OCI-LY1 (cell line): ENCODE measurements around the gene RGPD8.
"Not testable (repeated sequence)": the region's sequence is repeated elsewhere in the genome, so short reads cannot be mapped to it uniquely, and the experiment has no call there.

Source experiments
- H2AFZ ChIP-seq: fragments of 200-600 bp; sonication (generic), shearing (Covaris generic); 2 replicates; pipeline ENCODE4 v1.6.0; 2014; ENCODE audit warnings: antibody characterized with exemption, mild to moderate bottlenecking, low read length
- H3F3A ChIP-seq: fragments of 200-600 bp; sonication (generic), shearing (Covaris generic); 2 replicates; pipeline ENCODE4 v1.6.0; 2014; ENCODE audit warnings: mild to moderate bottlenecking, antibody characterized with exemption, low read length, moderate library complexity; ENCODE audit not compliant: insufficient read depth
- H3K27ac ChIP-seq: fragments of 200-600 bp; sonication (generic); 2 replicates; pipeline ENCODE4 v1.5.1; 2014; ENCODE audit warnings: low read length, mixed run types, mild to moderate bottlenecking, low read depth; ENCODE audit not compliant: poor library complexity, severe bottlenecking
- H3K27me3 ChIP-seq: fragments of 200-600 bp; sonication (generic); 2 replicates; pipeline ENCODE4 v1.6.0; 2014; ENCODE audit warnings: antibody characterized with exemption, mild to moderate bottlenecking, low read length, moderate library complexity; ENCODE audit not compliant: insufficient read depth
- H3K36me3 ChIP-seq: fragments of 200-600 bp; sonication (generic); 2 replicates; pipeline ENCODE4 v1.6.1; 2014; ENCODE audit warnings: mild to moderate bottlenecking, antibody characterized with exemption, low read length, moderate library complexity, mixed read lengths; ENCODE audit not compliant: insufficient read depth
- H3K4me1 ChIP-seq: fragments of 200-600 bp; sonication (generic); 2 replicates; pipeline ENCODE4 v1.5.1; 2014; ENCODE audit warnings: mild to moderate bottlenecking, low read length, moderate library complexity; ENCODE audit not compliant: insufficient read depth, severe bottlenecking
- H3K4me2 ChIP-seq: fragments of 200-600 bp; sonication (generic), shearing (Covaris generic); 2 replicates; pipeline ENCODE4 v1.6.1; 2014; ENCODE audit warnings: low read length
- H3K4me3 ChIP-seq: fragments of 200-600 bp; sonication (generic); 2 replicates; pipeline ENCODE4 v1.5.1; 2014; ENCODE audit warnings: low read length, low read depth, mild to moderate bottlenecking, mixed read lengths; ENCODE audit not compliant: poor library complexity, severe bottlenecking
- H3K79me2 ChIP-seq: fragments of 200-600 bp; shearing (Covaris generic); 2 replicates; pipeline ENCODE4 v1.6.1; 2016; ENCODE audit warnings: mixed run types, low read length, mixed read lengths; ENCODE audit not compliant: insufficient read depth
- H3K9ac ChIP-seq: fragments of 200-600 bp; sonication (generic), shearing (Covaris generic); 2 replicates; pipeline ENCODE4 v1.6.1; 2014; ENCODE audit warnings: mild to moderate bottlenecking, low read length, mixed read lengths
- H3K9me2 ChIP-seq: fragments of 200-600 bp; sonication (generic), shearing (Covaris generic); 2 replicates; pipeline ENCODE4 v1.6.1; 2014; ENCODE audit warnings: low read depth, mild to moderate bottlenecking, low read length, mixed read lengths
- H3K9me3 ChIP-seq: fragments of 200-600 bp; shearing (Covaris generic); 2 replicates; pipeline ENCODE4 v1.6.1; 2014; ENCODE audit warnings: low read length, mixed read lengths
- H4K20me1 ChIP-seq: fragments of 200-600 bp; sonication (generic), shearing (Covaris generic); 2 replicates; pipeline ENCODE4 v1.6.0; 2016; ENCODE audit warnings: mild to moderate bottlenecking, low read length; ENCODE audit not compliant: insufficient read depth
- CTCF ChIP-seq: fragments of 200-600 bp; sonication (generic), shearing (Covaris generic); IDR thresholded peaks from 2 replicates; pipeline ENCODE4 v1.5.1; 2017; ENCODE audit warnings: mild to moderate bottlenecking, antibody characterized with exemption, low read length, moderate library complexity, mixed read lengths

Gene RGPD8

GRCh38 chr2:112416860-112417259 is 16.6 kb downstream of the RGPD8 start:
- not testable (repeated sequence) for H3F3A ChIP-seq, H3K36me3 ChIP-seq, H3K4me3 ChIP-seq, H3K9me2 ChIP-seq, H3K27me3 ChIP-seq, H3K27ac ChIP-seq, H3K4me1 ChIP-seq, H2AFZ ChIP-seq, H4K20me1 ChIP-seq, H3K9ac ChIP-seq, H3K9me3 ChIP-seq, H3K4me2 ChIP-seq, H3K79me2 ChIP-seq
- peak; percentile 13; the same call in 1 of the 2 replicates for TF ChIP-seq CTCF

- not testable (repeated sequence) for H3K9me3 ChIP-seq, H3K9ac ChIP-seq, H3K27me3 ChIP-seq, H3K9me2 ChIP-seq, H3K4me2 ChIP-seq, H4K20me1 ChIP-seq, H3K27ac ChIP-seq, H3K79me2 ChIP-seq, H3K4me3 ChIP-seq, H3K36me3 ChIP-seq, H2AFZ ChIP-seq, H3K4me1 ChIP-seq, H3F3A ChIP-seq
Measured at GRCh38 chr2:112360055-112360454, 73.4 kb downstream of the RGPD8 start.

- not testable (repeated sequence) for H3K27me3 ChIP-seq, H2AFZ ChIP-seq, H3K9ac ChIP-seq, H3F3A ChIP-seq, H3K9me3 ChIP-seq, H3K27ac ChIP-seq, H3K4me3 ChIP-seq, H3K36me3 ChIP-seq, H3K79me2 ChIP-seq, H3K4me2 ChIP-seq, H4K20me1 ChIP-seq, H3K9me2 ChIP-seq
- peaks cover 12% of the 10 kb centered on the region for H3K4me1 ChIP-seq
Measured at GRCh38 chr2:112354335-112354734, 79.1 kb downstream of the RGPD8 start.

- H3F3A ChIP-seq, H3K79me2 ChIP-seq, H3K27me3 ChIP-seq, H2AFZ ChIP-seq, H4K20me1 ChIP-seq, H3K4me3 ChIP-seq, H3K9me2 ChIP-seq, H3K9me3 ChIP-seq, H3K27ac ChIP-seq, H3K9ac ChIP-seq, H3K36me3 ChIP-seq, H3K4me2 ChIP-seq: not testable (repeated sequence)
- peaks cover 12% of the 10 kb centered on the region for H3K4me1 ChIP-seq
Measured at GRCh38 chr2:112352809-112353603, 80.4 kb downstream of the RGPD8 start.

- H2AFZ ChIP-seq, H3K79me2 ChIP-seq, H3K27me3 ChIP-seq, H4K20me1 ChIP-seq, H3K9me3 ChIP-seq, H3K9ac ChIP-seq, H3K4me2 ChIP-seq, H3K27ac ChIP-seq, H3K4me3 ChIP-seq, H3K9me2 ChIP-seq, H3F3A ChIP-seq, H3K36me3 ChIP-seq: not testable (repeated sequence)
- peaks cover 12% of the 10 kb centered on the region for H3K4me1 ChIP-seq
Measured at GRCh38 chr2:112352292-112352691, 81.2 kb downstream of the RGPD8 start.
